Measurements from ENCODE around the gene WNT10A. TPM values are rescaled to one million over a fixed set of nuclear protein-coding genes. Genes with fewer than 3 reads are reported as not detected.

Gene WNT10A
- total RNA-seq, 1 donor from 2014 or later, result not detected

DNA sequence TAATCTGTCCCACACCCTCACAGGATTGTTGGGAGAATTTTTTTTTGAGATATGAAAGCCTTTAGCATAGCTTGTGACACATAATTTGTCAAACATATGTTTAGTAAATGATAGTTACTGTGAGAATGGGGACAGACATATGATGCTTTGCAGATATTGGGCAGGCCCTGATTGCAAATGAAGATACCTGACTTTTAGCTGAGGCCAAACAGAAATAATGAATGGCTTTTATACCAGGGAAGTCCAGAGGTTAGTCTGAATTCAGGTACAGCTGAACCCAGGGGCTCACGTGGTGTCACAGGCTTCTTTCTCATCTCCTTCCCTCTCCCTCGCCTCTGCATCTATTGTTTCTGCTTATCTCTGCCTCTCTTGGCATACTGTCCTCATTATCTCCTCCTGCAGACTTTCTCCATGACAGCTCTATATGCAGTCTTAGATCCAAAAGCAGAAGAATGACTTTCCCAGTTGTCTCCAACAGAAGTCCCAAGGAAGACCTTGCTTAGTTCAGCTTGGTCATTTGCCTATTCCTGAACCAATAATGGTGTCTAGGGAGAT, 4.9 kb upstream of the WNT10A start:
- no peak for DNase-seq (ENCODE audit: low spot score)
- peaks cover 17% of the 10 kb centered on the region for H3K4me1 Mint-ChIP-seq
- no peak overlapping the region for H3K4me2 ChIP-seq
- peaks cover 100% of the 10 kb centered on the region for H3K27me3 ChIP-seq
- H3K27me3 Mint-ChIP-seq (ENCODE audit: insufficient read depth, low read depth), result peaks cover 73% of the 10 kb centered on the region
- H2AFZ ChIP-seq (replicated peaks), result no peak overlapping the region
- no peak overlapping the region for H3K27ac ChIP-seq
- peaks cover 40% of the 10 kb centered on the region for H3K4me1 ChIP-seq
- H3K36me3 Mint-ChIP-seq, result no peaks in the 10 kb centered on the region
- H3K4me3 ChIP-seq, result no peak overlapping the region
- TF ChIP-seq, protein P1, sequence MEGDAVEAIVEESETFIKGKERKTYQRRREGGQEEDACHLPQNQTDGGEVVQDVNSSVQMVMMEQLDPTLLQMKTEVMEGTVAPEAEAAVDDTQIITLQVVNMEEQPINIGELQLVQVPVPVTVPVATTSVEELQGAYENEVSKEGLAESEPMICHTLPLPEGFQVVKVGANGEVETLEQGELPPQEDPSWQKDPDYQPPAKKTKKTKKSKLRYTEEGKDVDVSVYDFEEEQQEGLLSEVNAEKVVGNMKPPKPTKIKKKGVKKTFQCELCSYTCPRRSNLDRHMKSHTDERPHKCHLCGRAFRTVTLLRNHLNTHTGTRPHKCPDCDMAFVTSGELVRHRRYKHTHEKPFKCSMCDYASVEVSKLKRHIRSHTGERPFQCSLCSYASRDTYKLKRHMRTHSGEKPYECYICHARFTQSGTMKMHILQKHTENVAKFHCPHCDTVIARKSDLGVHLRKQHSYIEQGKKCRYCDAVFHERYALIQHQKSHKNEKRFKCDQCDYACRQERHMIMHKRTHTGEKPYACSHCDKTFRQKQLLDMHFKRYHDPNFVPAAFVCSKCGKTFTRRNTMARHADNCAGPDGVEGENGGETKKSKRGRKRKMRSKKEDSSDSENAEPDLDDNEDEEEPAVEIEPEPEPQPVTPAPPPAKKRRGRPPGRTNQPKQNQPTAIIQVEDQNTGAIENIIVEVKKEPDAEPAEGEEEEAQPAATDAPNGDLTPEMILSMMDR (IDR thresholded peaks at IDR 0.05), result no peak
- no peak for TF ChIP-seq EZH2phosphoT487 (IDR thresholded peaks at IDR 0.05)
- no peak for TF ChIP-seq EZH2 (IDR thresholded peaks at IDR 0.05)
- no peaks in the 10 kb centered on the region for H3K9me3 Mint-ChIP-seq
- no peak overlapping the region for H3K9ac ChIP-seq
- peaks cover 19% of the 10 kb centered on the region for H3F3A ChIP-seq (ENCODE audit: low read depth)
- no peak overlapping the region for H3K4me3 Mint-ChIP-seq
- peaks cover 71% of the 10 kb centered on the region for H4K20me1 ChIP-seq (ENCODE audit: low read depth)
- no peaks in the 10 kb centered on the region for H3K36me3 ChIP-seq
- no peak overlapping the region for H3K27ac Mint-ChIP-seq
- no peaks in the 10 kb centered on the region for H3K9me3 ChIP-seq (ENCODE audit: low read depth)
- H3K79me2 ChIP-seq (ENCODE audit: low read depth), result no peaks in the 10 kb centered on the region

DNA sequence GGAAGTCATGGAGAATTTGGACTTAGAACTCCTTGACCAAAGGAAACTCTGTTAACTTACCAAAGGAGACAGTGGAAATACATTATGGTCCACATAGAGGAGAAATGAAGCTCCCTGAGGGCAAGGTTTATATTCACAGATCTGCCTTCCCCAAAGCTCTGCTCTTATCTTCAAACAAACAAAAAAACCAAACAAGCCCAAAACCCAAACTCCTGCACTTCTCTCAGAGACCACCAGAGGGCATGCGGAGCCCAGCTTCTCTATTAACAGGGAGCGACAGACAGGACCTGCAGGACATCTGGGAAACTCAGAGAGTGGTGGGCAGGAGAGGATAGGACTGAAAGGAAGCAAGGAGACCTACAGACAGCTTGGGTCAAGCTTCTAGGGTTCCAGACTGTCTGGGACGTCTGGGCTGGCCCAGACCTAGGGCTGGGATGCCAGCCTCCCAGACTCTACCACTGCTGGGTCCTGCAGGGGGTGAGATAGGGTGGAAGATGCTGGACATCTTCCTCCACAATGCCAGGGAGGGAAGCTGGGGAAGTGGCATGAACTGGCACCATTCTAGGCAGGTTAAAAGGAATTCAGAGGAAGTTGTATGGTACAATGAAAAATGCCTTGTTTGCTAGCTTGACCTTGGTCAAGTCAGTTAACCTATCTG, 4.0 kb upstream of the WNT10A start:
- peaks cover 74% of the 10 kb centered on the region for H3K27me3 Mint-ChIP-seq (ENCODE audit: insufficient read depth, low read depth)
- H3K4me3 Mint-ChIP-seq, result no peak overlapping the region
- peaks cover 20% of the 10 kb centered on the region for H3K4me1 Mint-ChIP-seq

DNA sequence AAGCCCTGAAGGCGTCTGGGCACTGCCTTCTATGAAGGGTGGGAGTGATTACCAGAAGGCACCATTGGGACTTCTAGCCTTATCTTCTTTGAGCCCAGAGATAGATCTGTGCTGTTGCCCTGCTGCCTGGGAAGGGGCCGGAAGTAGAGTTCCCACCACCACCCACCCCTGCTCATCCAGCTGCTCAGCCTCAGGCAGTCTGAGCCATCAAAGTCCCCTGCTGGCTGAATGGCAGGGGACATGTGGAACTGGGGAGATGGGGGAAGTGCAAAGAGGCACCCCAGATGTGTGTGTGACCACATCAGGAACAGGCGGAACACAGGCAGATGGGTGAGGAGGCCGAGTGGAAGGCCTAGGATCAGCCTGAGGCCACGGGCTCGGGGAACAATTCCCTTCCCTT, 3.3 kb upstream of the WNT10A start:
- Histone ChIP-seq H3K36me3 (no peaks in the 10 kb centered on the region), H3K79me2 (ENCODE audit: low read depth) (no peaks in the 10 kb centered on the region), H3K4me1 (peaks cover 40% of the 10 kb centered on the region), H3K27me3 (peaks cover 100% of the 10 kb centered on the region), H3K4me3 (no peak overlapping the region), H3F3A (ENCODE audit: low read depth) (peaks cover 19% of the 10 kb centered on the region), H3K27ac (no peak overlapping the region), H3K9ac (no peak overlapping the region), H3K9me3 (ENCODE audit: low read depth) (no peaks in the 10 kb centered on the region), H2AFZ (replicated peaks) (no peak overlapping the region), H3K4me2 (peak overlapping the region; percentile 69), H4K20me1 (ENCODE audit: low read depth) (peaks cover 77% of the 10 kb centered on the region)
- no peaks in the 10 kb centered on the region for H3K36me3 Mint-ChIP-seq
- no peak for TF ChIP-seq EZH2 (IDR thresholded peaks at IDR 0.05)
- no peak for TF ChIP-seq EZH2phosphoT487 (IDR thresholded peaks at IDR 0.05)
- TF ChIP-seq, protein P1 (IDR thresholded peaks at IDR 0.05), result no peak
- peaks cover 21% of the 10 kb centered on the region for H3K4me1 Mint-ChIP-seq
- H3K27ac Mint-ChIP-seq, result no peak overlapping the region
- H3K9me3 Mint-ChIP-seq, result peaks cover 4% of the 10 kb centered on the region
- H3K4me3 Mint-ChIP-seq, result no peak overlapping the region
- H3K27me3 Mint-ChIP-seq (ENCODE audit: insufficient read depth, low read depth), result peaks cover 74% of the 10 kb centered on the region
- no peak for DNase-seq (ENCODE audit: low spot score)

More for the DNA sequence above, 4.0 kb upstream of the WNT10A start:
- Histone ChIP-seq H4K20me1 (ENCODE audit: low read depth) (peaks cover 79% of the 10 kb centered on the region), H2AFZ (replicated peaks) (no peak overlapping the region), H3K4me1 (peaks cover 40% of the 10 kb centered on the region), H3K27ac (no peak overlapping the region), H3K79me2 (ENCODE audit: low read depth) (no peaks in the 10 kb centered on the region), H3K27me3 (peaks cover 100% of the 10 kb centered on the region), H3K4me3 (no peak overlapping the region), H3K9ac (no peak overlapping the region), H3K36me3 (no peaks in the 10 kb centered on the region), H3F3A (ENCODE audit: low read depth) (peaks cover 19% of the 10 kb centered on the region), H3K9me3 (ENCODE audit: low read depth) (no peaks in the 10 kb centered on the region), H3K4me2 (no peak overlapping the region)
- TF ChIP-seq, protein P1 (IDR thresholded peaks at IDR 0.05), result peak; percentile 98
- no peak for TF ChIP-seq EZH2 (IDR thresholded peaks at IDR 0.05)
- peak; percentile 32 for TF ChIP-seq EZH2phosphoT487 (IDR thresholded peaks at IDR 0.05)
- no peaks in the 10 kb centered on the region for H3K36me3 Mint-ChIP-seq
- peaks cover 2% of the 10 kb centered on the region for H3K9me3 Mint-ChIP-seq
- no peak overlapping the region for H3K27ac Mint-ChIP-seq
- peak; percentile 80 for DNase-seq (ENCODE audit: low spot score)
